Dermis microvascular lymphatic vessel endothelial cell (primary cell): ENCODE results near the gene FANCE. TPM values are rescaled to one million over a fixed set of nuclear protein-coding genes. Genes with fewer than 3 reads are reported as not detected.
"Not testable (repeated sequence)": the region's sequence is repeated elsewhere in the genome, so short reads cannot be mapped to it uniquely, and the experiment has no call there.

Experiments
- DNase-seq, 2 donors: peaks; one replicate each; pipeline versions ENCODE4 v3.0.0 to v3.0.0-alpha.2; 2010; ENCODE audit warnings: low read depth in 2 of 2
- total RNA-seq: library from RNA; depleted of rRNA; stranded (reverse); fragments of >200 nt; gene quantifications from 2 replicates; pipeline ENCODE4 v1.2.1, GENCODE V29; 2014

FANCE gene
- total RNA-seq, 1 donor from 2014 or later: 10.3 TPM

DNA sequence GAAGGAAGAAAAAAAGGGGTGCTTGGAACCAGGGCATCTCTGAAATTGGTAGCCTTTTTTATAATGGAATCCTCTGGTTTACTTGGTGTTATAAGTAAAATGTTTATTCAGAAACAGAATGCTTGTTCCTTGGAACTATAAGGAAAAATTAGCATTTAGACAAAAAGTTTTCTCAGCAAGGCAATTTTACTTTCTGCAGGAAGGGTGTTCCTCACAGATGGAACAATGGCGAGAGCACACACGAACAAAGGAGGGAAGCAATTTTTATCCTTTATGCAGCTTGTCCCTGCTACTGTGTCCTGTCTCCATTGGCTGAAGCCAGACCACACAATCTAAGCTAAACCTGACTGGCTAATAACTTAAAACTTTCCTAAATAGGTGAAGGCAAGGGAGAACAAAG, 22.7 kb upstream of the FANCE start:
- no peak for DNase-seq

- DNase-seq: no peak
Observed at GRCh38 chr6:35432291-35432690, 19.8 kb upstream of the FANCE start.

DNA sequence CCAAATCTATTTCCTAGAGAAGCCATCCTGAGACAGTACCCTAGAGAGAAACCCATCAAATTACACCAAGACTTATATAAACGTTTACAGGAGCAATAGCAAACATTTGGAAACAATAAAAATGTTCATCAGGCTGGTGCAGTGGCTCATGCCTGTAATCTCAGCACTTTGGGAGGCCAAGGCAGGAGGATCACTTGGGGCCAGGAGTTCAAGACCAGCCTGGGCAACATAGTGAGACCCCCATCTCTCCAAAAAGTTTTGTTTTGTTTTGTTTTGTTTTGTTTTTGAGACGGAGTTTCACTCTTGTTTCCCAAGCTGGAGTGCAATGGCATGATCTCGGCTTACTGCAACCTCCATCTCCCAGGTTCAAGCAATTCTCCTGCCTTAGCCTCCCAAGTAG, 19.4 kb upstream of the FANCE start:
- DNase-seq: not testable (repeated sequence)

DNA sequence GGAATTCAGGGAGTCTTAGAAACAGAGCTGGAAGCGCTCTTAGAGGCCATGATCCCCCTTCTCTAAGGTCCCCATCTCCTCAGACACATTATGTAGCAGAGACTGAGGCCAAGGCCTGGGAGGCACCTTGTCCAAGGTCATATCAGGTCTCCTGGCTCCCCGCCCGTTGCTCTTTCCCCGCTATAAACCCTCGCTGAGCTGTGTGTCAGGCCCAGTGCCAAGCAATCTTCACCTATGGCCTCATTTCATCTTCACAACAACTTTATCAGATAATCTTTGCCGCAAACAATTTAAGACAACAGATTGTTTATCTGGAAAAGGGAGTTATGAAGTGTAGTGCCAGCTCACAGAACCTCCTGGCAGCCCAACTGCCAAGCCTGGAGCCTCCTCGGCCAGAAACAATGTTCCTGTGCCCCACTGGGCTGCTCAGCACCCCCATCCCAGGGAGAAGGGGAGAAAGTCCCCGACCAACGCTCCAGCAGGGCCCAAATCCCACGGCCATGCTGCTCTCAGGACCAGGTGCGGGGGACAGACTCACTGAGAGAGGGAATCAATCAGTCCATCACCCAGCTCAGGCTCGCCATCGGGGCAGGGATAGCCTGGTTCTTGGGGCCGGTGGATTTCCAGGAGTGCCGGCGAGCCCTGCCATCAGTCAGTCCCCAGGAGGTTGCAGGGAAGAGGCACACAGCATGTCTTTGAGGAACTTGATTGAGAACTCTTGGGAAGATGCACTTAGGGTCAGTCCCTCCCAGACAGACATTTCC, 16.9 kb upstream of the FANCE start:
- DNase-seq: no peak

DNA sequence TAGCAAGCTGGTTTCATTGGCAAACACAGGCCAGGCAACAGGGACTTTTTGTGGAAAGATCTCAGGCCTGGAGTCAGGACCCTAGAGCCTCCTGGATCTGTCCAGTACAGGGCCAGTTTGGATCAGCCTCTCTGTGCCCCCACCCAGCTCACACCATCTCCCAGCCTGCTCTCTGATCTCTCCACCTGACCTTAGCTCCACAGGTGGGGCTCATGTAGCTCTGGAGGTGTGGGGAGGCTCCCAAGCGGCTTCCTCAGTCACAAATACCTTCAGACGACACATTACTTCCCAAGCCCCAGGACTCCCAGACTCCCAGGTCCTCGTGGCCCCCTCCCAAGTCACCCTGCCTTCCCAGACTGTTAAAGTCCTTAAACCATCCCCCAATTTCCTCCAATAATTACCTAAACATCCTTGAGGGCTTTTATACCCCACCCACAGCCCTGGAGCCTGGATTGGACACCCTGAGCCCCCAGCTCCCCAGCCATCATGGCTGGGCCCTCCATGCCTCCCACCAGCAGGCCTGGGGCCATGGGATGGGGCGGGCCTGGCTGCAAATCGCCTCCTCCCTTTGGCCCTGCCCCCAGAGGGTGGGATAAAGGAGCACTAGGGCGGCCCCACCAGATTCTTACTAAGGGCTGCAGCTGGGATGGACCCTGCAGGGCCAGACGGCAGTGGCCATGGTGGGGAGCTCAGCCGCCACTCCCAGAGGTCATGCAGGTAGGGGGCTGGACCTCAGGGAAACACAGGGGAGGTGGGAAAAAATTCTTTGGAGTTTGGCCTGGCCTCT, 15.9 kb upstream of the FANCE start:
- no peak for DNase-seq

DNA sequence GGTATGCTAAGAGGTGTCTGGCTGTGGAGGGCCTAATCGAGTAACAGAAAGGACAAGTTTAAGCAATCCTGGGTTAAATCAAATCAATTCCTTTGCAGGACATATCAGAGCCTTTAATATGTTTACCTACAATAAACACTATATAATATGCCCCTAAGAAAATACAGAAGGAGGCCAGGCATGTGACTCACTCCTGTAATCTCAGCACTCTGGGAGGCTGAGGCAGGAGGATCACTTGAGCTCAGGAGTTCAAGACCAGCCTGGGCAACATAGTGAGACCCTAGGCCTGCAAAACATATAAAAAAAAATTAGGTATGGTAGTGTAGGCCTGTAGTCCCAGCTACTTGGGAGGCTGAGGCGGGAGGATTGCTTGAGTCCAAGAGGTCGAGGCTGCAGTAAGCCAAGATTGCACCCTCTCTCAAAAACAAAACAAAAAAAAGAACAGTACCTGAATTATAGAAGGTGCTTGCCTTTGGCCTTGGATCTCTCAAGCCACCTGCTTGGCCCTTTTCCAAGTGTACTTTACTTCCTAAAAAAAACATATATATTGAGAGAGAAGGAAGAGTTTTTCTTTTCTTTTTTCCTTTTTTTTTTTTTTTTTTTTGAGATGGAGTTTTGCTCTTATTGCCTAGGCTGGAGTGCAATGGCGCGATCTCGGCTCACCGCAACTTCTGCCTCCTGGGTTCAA, 13.6 kb upstream of the FANCE start:
- not testable (repeated sequence) for DNase-seq

DNA sequence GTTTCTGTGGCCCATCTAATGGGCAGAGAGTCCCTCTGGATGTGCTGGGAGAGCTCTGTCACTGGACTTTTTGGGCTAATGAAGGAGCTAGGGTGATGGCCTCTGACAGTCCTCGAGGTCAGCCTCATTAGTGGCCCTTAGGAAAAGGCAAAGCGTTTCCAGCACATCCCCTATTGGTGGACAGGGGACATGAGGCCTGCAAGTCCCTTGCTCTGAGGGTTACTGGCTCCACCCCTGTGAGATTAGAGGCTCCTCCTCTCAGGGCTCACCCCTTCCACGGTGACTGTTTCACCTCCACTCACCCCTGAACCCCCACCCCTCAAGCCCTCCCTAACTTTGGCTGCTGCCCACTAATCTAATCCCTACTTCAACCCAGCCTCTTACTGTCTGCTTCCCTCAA, 12.8 kb upstream of the FANCE start:
- no peak for DNase-seq

DNA sequence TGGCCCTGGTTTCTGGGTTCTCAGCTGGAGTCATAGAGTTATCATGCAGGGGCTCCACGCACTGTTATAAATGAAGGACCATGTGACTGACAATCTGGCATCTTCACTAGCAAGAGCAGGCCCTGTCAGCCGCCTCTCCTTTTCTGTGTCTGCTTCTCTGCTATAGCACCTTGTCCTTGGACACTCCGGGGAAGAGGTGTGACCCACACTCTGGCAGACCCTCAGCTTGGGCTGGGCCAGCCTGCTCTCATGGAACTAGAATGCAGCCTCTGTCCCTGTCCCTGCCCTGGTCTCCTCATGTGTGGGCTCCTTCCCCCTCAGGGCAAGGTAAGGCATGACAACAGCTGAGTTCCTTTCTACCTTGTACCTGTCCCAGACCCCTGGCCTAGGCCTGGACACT, 10.9 kb upstream of the FANCE start:
- DNase-seq: no peak

DNA sequence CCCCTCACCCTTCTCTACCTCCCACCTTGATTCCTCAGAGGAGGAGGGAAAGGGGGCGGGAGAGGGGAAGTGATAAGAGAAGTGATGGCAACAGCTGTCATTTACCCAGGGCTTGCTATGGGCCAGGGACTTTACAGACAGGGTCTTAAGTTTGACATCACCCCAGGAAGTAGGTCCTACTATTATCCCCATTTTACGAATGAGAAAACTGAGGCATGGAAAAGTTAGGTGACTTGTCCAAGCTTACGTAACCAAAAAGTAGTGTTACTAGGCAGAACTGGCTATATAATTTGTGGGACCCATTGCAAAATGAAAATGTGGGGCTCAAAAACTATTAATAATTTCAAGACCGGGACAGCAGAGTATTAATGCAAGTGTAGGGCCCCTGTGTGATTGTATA, 10.5 kb upstream of the FANCE start:
- no peak for DNase-seq

- no peak for DNase-seq
Observed at GRCh38 chr6:35442693-35443092, 9.4 kb upstream of the FANCE start.

DNA sequence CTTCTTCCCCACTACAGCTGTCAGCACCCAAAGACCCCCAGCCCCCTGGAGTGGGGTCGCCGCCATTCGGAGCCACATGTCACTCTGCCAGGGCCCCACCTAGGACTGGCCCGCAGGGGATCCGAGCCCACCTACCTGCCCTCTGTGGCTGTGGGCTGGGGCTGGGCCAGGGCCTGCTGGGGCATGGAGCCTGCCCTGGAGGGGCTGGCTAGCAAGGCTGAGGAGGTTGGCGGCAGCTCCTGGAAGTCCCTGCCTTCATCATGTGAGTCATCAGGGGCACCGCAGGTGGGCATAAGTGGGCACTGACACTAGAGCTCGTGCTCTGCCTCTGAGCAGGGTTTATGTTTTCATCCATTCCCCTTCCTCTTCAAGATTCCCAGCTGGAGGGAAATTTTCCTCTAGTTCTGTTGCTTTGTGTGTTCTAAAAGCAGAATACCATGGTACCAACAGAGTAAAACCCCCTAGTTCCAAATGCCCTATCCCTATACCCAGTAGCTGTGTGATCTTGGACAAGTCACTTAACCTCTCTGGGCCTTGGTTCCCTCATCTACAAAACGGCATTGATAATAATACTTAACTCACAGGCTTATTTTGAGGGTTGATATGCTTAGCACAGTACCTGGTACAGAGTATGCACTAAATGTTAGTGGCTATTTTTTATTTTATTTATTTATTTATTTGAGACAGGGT, 8.7 kb upstream of the FANCE start:
- no peak for DNase-seq

GRCh38 chr6:35445691-35446090, 6.4 kb upstream of the FANCE start:
- no peak for DNase-seq

DNA sequence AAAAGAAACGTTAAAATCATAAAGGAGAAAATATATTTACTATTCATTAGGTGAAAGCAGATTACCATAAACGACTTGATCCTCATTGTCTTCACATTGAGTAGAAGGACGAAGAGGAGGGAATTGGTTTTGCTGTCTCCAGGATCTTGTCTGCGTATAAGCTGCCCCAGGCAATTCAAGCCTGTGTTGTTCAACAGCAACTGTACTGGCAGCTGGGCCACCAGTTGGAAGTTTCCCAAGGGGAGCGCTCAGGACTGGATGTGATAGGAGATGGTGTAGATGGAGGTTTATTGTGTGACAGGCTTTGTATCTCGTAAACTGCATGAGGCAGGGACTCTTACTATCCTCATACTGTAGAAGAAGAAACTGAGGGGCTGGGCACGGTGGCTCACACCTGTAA, 3.9 kb upstream of the FANCE start:
- DNase-seq: no peak

DNA sequence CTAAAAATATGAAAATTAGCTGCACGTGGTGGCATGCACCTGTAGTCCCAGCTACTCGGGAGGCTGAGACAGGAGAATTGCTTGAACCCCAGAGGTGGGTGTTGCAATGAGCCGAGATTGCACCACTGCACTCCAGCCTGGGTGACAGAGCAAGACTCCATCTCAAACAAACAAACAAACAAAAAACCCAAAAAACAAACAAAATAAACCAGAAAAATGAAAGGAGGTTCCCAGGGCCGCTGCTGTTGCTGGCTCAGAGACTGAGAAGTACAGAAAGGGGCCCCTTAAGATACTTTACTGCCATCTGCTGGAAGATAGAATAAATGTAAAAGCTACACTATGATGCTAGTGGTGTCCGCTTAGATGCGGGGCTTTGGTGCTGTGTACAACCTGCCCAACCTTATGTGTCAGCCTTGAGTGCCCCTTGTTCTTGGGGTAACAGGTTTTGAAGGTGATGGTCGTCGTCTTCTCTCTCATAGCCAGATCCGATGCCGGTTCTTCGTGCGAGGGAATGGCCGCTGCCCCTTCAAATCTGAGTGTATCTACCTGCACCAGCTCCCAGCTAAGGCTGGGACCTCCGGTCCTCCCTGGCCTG, 2.8 kb upstream of the FANCE start:
- DNase-seq: peak in 1 of 2 donors; percentile 75

- DNase-seq: peak; percentile 49 to 61
Observed at GRCh38 chr6:35451354-35452182, 570 bp upstream of the FANCE start.

GRCh38 chr6:35453236-35453635, 1.1 kb downstream of the FANCE start:
- DNase-seq: no peak

- no peak for DNase-seq
Observed at GRCh38 chr6:35454391-35455110, 2.4 kb downstream of the FANCE start.

GRCh38 chr6:35457907-35458306, 5.8 kb downstream of the FANCE start:
- DNase-seq: no peak

DNA sequence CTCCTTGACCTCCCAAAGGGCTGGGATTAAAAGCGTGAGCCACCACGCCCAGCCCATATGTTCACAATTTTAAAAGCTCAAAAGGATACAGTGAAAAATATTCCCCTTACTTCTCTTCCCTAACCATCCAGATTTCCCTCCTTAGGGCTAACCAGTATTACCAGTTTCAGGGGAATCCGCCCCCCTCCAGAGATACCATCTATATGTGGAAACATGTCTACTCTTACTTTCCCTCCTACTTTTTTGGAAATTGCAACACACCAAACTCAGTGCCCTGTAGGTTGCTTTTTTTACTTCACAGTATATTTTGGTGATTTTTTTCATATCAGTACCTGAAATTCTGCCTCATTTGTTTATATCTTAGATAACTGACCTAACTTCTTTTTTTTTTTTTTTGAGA, 9.1 kb downstream of the FANCE start:
- DNase-seq: no peak

GRCh38 chr6:35463292-35463691, 11.2 kb downstream of the FANCE start:
- DNase-seq: no peak
